HFFc6 (cell line): ENCODE measurements around the gene PITPNC1. TPM values are rescaled to one million over a fixed set of nuclear protein-coding genes. Genes with fewer than 3 reads are reported as not detected.

ENCODE experiments used
- DNase-seq: peaks from one replicate; pipeline ENCODE4 v3.0.0-alpha.2; 2018
- H3K27ac Mint-ChIP-seq: 2 replicates; pipeline ENCODE4 v1.8.0; 2020; ENCODE audit warnings: mild to moderate bottlenecking, mixed read lengths
- H3K27me3 Mint-ChIP-seq: 2 replicates; pipeline ENCODE4 v1.8.0; 2021; ENCODE audit warnings: mild to moderate bottlenecking, moderate library complexity, mixed read lengths; ENCODE audit not compliant: insufficient read depth
- H3K36me3 Mint-ChIP-seq: 2 replicates; pipeline ENCODE4 v1.8.0; 2021; ENCODE audit warnings: low read depth, mixed read lengths
- H3K4me1 Mint-ChIP-seq: 2 replicates; pipeline ENCODE4 v1.8.0; 2020; ENCODE audit warnings: low read depth, mixed read lengths
- H3K4me3 Mint-ChIP-seq: 2 replicates; pipeline ENCODE4 v1.8.0; 2020; ENCODE audit warnings: mild to moderate bottlenecking, moderate library complexity, mixed read lengths
- H3K9me3 Mint-ChIP-seq: 2 replicates; pipeline ENCODE4 v1.8.0; 2020; ENCODE audit warnings: mild to moderate bottlenecking, mixed read lengths
- CTCF ChIP-seq: fragments of 200-600 bp; sonication (generic); IDR thresholded peaks from 2 replicates; pipeline ENCODE4 v1.5.0; 2021; ENCODE audit warnings: antibody characterized with exemption, mild to moderate bottlenecking
- total RNA-seq, 6 experiments: library from RNA; stranded (reverse); fragmentation: NEBNext Ultra II Directional; extraction: Animal tissue kit (Norgen Biotek cat#: 25700); gene quantifications; 2 replicates in 1 of 6; 3 replicates in 5 of 6; pipeline ENCODE4 v1.2.3, GENCODE V29; 2021

The PITPNC1 gene
- total RNA-seq, 6 experiments from 2014 or later = 6.9 to 11.1 (median 7.7) TPM

- Mint-ChIP-seq H3K27me3 (no peaks in the 10 kb centered on the region), H3K4me1 (peaks cover 36% of the 10 kb centered on the region), H3K27ac (peak overlapping the region; percentile 96), H3K4me3 (peak overlapping the region; percentile 83; the same call in 1 of the 2 replicates), H3K36me3 (no peaks in the 10 kb centered on the region), H3K9me3 (no peaks in the 10 kb centered on the region)
- no peak for DNase-seq
- no peak for TF ChIP-seq CTCF
Observed at GRCh38 chr17:67390006-67390645, 13.0 kb downstream of the PITPNC1 start.

- Mint-ChIP-seq H3K27ac (peak overlapping the region; percentile 96), H3K36me3 (no peaks in the 10 kb centered on the region), H3K9me3 (no peaks in the 10 kb centered on the region), H3K4me1 (peaks cover 42% of the 10 kb centered on the region), H3K4me3 (peak overlapping the region; percentile 83), H3K27me3 (no peaks in the 10 kb centered on the region)
- peak; percentile 25; the same call in 1 of the 2 replicates for TF ChIP-seq CTCF
- peak; percentile 93 for DNase-seq
Observed at GRCh38 chr17:67390646-67391361, 13.7 kb downstream of the PITPNC1 start.

GRCh38 chr17:67392111-67392510 is 15.0 kb downstream of the PITPNC1 start:
- Mint-ChIP-seq H3K36me3 (no peaks in the 10 kb centered on the region), H3K27me3 (no peaks in the 10 kb centered on the region), H3K4me1 (peaks cover 40% of the 10 kb centered on the region), H3K9me3 (no peaks in the 10 kb centered on the region), H3K4me3 (no peak overlapping the region), H3K27ac (peak overlapping the region; percentile 96; the same call in 1 of the 2 replicates)
- no peak for TF ChIP-seq CTCF
- DNase-seq = no peak

- Mint-ChIP-seq H3K36me3 (peaks cover 8% of the 10 kb centered on the region), H3K4me3 (no peak overlapping the region), H3K27me3 (no peaks in the 10 kb centered on the region), H3K27ac (no peak overlapping the region), H3K4me1 (peaks cover 37% of the 10 kb centered on the region), H3K9me3 (no peaks in the 10 kb centered on the region; the same call in 1 of the 2 replicates)
- no peak for TF ChIP-seq CTCF
- no peak for DNase-seq
Observed at GRCh38 chr17:67393809-67394397, 16.8 kb downstream of the PITPNC1 start.

GRCh38 chr17:67399676-67400075 is 22.6 kb downstream of the PITPNC1 start:
- no peak for DNase-seq
- no peak for TF ChIP-seq CTCF
- H3K4me3 Mint-ChIP-seq = no peak overlapping the region
- no peaks in the 10 kb centered on the region; the same call in 1 of the 2 replicates for H3K9me3 Mint-ChIP-seq
- H3K27ac Mint-ChIP-seq = no peak overlapping the region
- H3K4me1 Mint-ChIP-seq = peaks cover 22% of the 10 kb centered on the region; the same call in 1 of the 2 replicates
- peaks cover 15% of the 10 kb centered on the region for H3K36me3 Mint-ChIP-seq
- H3K27me3 Mint-ChIP-seq = no peaks in the 10 kb centered on the region
